Activated CD4-positive, alpha-beta T cell treated with anti-CD3 and anti-CD28 coated beads for 1 hour (primary cell): Measurements from ENCODE around the gene EIF4EBP2.

Source experiments
- DNase-seq: peaks from one replicate; pipeline ENCODE4 v3.0.0-alpha.2; 2020

Gene EIF4EBP2

GRCh38 chr10:70404036-70404786 is at the start of gene EIF4EBP2:
EIF4EBP2 (plus strand) TSS chr10:70404145; CDS start chr10:70404402, 257 bp downstream.
- DNase-seq: peak; percentile 97

GRCh38 chr10:70354556-70354955 is 49.4 kb upstream of the EIF4EBP2 start:
- no peak for DNase-seq

- no peak for DNase-seq
Observed at GRCh38 chr10:70355051-70356021, 48.6 kb upstream of the EIF4EBP2 start.

DNA sequence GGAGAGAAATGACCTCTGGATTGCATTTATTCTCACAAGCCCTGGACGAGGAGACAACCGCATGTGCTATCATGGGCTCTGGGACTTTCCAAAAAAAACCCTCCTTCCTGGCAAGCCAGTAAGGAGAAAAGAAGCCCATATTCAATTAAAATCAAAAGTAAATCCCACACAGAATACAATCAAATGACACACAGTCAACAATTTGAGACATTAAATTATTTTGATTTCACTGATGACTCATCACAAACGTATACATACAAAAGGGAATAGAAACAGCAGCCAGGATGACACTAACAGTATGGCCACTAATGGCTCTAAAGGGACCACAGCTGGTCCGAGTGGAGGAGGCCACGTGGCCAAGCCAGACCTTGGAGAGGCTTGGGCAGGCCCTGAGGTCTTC is 46.4 kb upstream of the EIF4EBP2 start:
- DNase-seq: no peak

GRCh38 chr10:70358446-70358845 is 45.5 kb upstream of the EIF4EBP2 start:
- DNase-seq: no peak

- DNase-seq: no peak
Observed at GRCh38 chr10:70359017-70359550, 44.9 kb upstream of the EIF4EBP2 start.

DNA sequence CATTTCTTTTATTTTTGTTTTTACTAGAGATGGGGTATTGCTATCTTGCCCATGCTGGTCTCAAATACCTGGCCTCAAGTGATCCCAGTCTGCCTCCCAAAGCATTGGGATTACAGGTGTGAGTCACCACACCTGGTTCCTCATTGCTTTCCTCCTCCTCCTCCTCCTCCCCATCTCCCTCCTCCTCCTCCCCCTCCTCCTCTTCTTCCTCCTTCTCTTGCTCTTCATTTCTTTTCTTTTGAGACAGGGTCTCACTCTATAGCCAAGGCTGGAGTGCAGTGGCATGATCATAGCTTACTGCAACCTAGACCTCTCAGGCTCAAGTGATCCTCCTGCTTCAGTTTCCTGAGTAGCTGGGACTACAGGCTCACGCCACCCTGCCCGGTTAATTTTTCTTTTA is 43.7 kb upstream of the EIF4EBP2 start:
- DNase-seq: no peak

DNA sequence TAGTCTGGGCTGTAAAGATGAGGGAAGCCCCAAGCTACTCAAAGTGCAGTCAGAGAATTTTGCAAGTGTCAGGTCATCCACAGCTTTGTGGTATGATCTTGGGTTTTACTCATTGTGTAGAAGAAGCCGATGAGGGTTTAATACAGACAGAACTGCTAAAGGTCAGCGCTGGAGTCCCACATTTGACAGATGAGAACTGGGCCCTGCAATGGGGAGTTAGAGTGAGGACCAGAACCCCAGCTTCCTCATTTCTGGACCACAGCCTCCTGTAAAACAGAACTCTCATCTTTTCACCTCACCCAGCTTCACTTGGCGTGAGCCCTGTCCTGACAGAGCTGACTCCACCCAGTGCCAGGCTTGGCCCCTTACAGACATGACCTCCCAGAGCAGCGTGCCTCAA is 41.6 kb upstream of the EIF4EBP2 start:
- no peak for DNase-seq

DNA sequence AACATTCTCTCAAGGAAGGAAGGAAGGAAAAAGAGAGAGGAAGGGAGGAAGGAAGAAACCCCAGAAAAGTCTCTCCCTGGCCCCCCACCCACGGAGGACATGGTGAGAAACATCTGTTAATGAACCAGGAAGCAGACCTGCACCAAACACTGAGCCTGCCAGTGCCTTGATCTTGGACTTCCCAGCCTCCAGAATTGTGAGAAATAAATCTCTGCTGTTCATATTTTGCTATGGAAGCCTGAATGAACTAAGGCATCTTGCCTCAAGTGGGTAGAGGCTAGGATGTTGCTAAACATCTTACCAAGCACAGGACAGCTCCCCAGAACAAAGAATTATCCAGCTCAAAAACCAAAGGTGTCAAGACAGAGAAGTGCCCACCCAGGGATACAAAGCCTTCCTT is 40.7 kb upstream of the EIF4EBP2 start:
- DNase-seq: no peak

GRCh38 chr10:70363971-70364771 is 39.8 kb upstream of the EIF4EBP2 start:
- peak; percentile 76 for DNase-seq

DNA sequence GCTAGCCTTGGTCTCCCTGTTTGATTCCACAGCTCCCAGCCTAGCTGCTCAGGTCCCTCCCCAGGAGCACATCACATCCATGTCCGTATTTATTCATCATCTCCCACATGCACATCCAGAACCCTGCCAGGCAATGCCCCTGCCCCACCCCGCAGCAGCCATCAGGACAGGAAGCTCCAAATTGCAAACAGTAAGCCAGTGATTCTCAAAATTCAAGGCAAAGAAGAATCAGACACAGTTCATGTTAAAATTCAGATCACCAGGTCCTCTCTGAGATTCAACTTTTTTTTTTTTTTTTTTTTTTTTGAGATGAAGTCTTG is 39.2 kb upstream of the EIF4EBP2 start:
- no peak for DNase-seq

- DNase-seq: no peak
Observed at GRCh38 chr10:70367195-70367796, 36.6 kb upstream of the EIF4EBP2 start.

DNA sequence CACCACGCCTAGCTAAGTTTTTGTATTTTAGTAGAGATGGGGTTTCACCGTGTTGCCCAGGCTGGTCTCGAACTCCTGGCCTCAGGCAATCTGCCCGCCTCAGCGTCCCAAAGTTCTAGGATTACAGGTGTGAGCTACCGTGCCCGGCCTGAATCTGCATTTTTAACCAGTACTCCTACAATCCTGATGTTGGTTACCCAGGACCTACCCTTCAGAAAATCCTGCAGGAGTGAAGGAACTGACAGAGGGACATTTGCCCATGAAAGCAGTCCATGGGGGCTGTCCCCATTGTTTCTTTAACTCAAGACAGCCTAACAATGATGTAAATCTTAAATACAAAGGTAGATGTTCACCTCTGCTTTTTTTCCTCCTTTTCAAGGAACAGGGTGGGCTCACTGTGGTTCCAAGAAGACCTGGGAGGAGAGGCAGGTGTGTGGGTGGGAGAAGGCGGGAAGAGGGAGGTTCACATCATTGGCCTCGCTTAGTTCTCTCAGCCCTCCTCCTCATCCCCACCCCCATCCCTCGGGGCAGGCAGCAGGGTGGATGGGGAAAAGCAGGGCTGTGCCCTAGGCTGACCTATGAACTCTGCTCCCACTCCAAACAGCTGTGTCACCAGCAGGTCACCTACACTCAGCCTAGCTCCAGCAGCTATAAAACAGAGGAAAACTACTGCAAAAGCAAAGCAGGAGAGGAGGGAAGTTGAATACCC is 35.0 kb upstream of the EIF4EBP2 start:
- DNase-seq: no peak

DNA sequence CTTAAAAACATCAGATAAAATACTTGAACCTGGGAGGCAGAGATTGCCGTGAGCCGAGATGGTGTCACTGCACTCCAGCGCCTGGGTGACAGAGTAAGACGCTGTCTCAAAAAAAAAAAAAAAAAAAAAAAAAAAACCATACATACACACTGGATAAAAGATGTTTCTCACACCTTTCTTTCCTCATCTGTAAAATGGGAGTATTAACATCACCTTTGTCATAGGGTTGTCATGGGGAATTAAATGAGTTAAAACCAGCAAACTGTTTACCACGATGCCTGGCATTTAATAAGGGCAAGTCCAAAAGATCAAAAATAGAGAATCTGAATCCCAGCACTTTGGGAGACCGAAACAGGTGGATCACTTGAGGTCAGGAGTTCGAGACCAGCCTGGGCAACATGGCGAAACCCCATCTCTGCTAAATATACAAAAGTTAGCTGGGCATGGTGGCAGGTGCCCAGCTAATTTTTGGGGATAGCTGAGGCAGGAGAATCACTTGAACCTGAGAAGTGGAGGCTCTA is 34.4 kb upstream of the EIF4EBP2 start:
- no peak for DNase-seq

DNA sequence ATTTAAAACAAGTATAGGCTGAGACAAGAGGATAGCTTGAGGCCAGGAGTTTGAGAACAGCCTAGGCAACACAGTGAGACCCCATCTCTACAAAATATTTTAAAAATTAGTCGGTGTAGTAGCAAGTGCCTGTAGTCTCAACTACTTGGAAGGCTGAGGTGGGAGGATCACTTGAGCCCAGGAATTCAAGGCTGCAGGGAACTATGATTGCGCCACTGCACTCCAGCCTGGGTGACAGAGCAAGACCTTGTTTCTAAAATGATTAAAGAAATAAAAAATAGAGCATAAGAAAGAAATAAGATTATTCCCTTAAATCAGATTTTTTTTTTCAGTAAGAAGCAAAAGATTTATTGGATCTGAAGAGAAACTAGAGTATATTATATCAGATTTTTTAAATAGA is 33.2 kb upstream of the EIF4EBP2 start:
- no peak for DNase-seq

- no peak for DNase-seq
Observed at GRCh38 chr10:70371846-70372245, 32.1 kb upstream of the EIF4EBP2 start.

GRCh38 chr10:70374775-70375614 is 28.9 kb upstream of the EIF4EBP2 start:
- DNase-seq: no peak

- DNase-seq: no peak
Observed at GRCh38 chr10:70376436-70377378, 27.2 kb upstream of the EIF4EBP2 start.

- DNase-seq: no peak
Observed at GRCh38 chr10:70378122-70378521, 25.8 kb upstream of the EIF4EBP2 start.
